NCI-H1092 (cell line): ENCODE data around the gene NTHL1.

Source experiments
- DNase-seq: peaks from one replicate; lab custom pipeline; 2025; lab: John Stamatoyannopoulos, UW

Gene NTHL1

DNA sequence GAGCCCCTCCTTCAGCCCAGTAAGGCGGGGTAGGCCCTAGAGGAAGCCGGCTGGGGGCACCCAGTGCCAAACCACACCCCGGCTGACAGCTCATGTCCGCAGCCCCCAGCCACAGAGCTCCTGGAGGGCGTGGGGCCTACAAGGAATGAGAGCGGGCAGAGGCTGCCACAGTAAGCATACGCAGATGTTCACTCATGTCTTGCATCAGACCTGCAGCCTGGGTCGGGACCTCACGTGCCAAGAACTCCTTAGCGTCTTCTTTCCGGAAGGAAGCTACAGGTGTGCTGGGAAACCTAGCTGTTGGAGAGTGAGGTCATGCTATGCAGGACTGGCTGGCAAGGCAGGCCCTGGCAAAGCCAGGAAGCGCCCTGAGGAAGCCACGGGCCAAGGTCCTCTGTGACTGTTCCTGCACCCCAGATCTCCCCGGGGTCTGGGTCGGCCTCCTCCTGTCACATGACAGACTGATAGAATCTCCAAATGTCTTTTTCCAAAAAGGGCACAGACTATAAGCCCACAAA lies 39.6 kb downstream of the NTHL1 start:
- DNase-seq: no peak

DNA sequence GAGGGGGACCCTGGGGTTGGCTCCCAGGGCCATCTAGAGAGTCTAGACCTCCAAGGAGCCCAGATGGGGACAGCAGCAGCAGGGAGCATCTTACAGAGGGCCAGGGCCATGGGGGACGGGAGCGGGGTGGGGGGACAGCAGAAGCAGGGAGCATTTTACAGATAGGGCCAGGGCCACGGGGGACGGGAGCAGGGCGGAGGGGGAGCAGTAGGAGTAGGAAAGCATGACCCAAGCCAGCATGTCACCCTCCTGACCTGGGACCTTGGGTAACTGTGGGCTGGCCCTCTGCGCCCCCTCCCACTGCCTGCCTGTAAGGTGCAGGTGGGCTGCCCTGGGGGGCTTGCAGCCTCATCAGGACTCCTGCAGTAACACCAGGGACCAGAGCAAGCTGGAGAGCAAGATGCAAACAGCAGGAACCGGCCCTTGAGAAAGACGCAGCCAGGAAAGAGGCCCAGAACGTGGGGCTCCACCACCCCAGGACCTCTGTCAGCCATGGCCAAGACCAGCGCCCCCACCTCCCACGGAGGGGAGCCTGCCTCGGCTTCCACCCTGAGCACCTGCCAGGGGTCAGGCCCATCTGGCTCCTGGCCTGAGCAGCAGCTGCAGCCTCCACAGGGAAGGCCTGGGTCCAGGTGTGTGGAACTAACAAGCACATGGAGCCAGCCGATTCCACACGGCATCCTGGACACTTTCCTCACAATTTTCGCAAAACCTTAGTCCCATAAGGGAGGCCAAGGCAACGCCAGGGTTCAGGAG lies 40.4 kb downstream of the NTHL1 start:
- no peak for DNase-seq

DNA sequence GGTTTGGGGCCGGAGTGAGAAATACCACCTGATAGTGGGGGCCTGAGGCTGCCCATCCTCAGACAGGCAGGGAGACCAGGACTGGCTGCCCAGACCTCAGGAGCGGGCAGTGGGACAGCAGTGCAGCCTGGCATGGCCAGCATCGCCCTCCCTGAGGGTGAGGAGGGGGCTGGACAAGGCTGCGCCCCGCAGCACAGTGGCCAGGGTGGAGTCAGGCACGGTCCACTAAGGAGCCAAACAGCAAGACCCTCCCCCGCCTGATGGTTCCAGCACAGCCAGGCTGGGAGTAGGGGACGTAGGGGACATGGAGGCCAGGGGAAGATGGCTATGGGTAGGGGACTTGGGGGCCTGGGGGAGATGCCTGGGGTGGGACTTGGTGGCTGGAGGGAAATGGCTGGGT lies 41.3 kb downstream of the NTHL1 start:
- DNase-seq: no peak

DNA sequence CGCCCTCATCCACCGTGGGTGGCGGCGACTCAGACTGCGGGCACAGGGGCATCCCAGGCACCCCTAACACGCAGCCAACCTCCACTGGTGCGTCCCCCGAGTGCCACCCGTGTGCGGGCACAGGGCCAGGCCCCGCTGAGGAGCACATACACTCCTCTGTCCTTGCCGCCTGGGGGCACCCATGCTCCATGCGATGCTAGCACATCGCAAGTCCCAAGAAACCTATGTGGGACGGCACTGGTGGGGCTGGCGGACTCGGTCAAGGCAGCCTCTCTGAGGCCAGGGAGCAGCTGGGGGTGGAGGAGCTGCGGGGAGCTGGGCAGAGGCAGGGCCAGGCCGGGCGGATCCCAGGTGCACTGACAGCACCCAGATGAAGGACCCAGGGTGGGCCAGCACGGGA lies 42.0 kb downstream of the NTHL1 start:
- DNase-seq: peak; percentile 37

DNA sequence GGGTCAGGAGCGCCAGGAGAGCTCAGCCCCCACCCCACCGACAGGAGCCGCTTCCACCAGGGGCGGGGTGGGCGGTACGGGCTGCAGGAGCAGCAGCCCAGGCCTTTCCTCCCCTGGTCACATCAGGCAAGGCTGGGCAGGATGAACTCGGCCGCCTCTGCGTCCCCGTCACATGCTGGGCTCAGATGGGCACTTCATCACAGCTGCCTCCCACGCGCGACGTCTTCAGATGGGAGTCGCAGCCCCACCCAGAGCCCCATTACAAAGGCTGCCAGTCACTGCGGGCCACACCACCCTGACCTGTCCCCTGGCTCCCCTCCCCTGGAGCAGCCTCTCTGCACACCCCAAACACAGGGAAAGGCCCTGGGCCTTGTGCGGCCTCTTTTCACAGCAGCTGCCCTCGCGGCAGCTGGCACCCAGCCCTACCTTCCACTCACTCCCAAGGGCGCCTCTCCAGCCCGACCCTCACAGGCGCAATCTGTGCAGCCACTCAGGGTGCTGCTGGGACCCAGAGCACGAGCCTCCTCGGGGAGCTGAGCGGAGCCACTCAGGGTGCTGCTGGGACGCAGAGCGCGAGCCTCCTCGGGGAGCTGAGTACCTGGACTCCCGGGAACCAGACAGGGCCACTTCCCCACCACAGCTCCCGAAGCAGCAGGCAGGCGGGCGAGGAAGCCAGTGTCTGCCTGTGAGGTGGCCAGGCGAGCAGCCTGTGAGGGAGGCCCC lies 42.7 kb downstream of the NTHL1 start:
- peak; percentile 71 for DNase-seq

DNA sequence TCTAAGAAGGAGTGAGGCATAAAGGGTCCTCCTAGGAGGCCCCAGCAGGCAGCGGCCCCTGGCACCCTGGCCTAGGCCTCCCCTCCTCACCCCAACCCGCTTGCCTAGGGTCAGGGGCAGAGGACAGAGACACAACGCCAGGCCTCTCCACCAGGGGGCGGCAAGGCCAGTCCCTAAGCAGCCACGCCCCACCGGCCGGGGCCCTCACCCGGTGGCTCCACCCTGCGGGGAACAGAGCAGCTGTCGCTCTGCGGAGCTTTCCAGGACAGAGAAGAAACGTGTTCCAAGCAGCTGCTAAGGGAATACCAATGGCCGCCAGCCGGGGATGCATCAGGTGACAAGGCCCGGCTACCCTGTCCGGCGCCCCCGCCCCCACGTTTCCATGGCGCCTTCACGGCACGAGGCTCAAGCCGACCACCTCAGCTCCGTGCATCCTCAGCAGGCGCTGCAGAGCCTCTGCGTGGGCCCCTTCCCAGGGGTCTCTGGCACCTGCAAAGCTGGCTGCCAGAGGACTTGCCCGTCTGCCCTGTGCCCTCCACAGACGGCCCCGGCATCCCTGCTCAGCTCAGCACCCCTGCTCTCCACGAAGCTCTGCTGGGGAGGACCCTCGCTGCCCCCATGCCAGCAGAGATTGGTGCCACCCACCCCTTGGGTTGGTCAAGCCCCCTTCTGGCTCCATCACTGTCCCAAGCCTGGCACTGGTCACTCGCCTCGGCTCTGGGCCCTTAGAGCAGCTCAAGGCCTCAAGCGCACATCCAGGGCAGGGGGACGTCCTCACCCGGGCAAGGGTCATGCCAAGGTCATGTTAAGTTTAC lies 43.6 kb downstream of the NTHL1 start:
- peak; percentile 87 for DNase-seq

DNA sequence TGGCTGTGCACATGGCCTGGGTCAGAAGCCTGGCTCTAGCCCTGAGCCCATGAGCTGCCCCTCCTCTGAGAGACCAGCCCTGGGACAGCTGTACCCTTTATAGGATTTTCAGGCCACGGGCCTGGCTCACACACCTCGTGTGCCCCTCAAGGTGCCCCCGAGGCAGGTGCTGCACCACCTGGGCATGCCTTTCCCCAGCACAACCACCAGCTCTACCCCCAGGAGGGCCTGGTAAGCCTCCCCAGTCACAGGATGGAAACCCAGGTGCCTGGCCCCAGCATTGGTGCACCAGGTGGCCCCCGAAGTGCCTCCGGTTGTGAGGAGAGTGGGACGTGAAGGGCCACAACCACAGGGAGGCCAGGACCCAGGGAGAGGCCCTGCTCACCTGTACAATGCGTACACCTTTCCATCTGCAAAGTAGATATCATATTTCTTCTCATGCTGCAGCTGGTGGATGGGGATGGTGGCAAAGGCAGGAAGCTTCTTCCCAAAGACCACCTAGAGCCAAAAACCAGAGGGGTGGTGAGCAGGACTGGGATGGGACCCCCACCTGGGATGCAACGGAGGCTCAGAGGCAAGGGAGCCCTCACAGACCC lies 44.3 kb downstream of the NTHL1 start:
- DNase-seq: no peak

DNA sequence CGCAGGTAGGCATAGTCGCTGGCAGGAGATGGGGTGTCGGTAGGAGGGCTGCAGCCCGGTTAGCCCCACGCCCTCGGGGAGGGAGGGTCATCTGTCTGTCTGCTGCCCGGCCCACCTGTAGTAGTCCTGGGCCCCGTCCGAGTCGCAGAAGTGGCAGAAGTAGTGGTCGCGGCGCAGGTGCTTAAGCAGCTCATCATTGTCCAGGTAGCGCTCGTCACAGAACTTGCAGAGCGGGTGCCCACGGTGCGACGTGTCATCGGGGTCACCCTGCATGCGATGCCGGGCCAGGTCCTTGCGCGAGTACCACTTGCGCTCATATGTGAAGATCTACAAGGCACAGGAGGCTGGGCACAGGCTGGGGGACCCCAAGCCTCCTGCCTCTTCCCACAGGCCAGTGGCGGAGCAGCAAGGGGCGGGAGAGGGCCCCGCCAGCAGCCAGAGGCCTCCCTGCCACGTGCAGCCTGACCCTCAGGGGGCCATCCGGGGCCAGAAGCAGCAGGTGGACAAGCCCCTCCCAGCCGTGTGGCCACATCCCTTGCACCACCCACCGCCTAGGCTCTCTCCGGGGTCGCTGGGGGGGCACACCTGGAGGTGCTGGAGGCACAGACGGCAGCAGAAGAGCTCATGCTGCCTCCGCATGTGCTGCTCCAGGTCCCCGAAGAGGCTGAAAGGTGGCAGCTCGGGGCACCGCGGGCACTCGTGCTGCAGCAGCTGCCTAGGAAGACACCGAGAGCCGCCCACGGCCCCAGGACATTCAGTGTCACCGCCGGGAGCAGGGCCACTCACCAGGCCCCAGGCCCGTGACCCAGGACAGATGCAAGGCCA lies 45.0 kb downstream of the NTHL1 start:
- no peak for DNase-seq

DNA sequence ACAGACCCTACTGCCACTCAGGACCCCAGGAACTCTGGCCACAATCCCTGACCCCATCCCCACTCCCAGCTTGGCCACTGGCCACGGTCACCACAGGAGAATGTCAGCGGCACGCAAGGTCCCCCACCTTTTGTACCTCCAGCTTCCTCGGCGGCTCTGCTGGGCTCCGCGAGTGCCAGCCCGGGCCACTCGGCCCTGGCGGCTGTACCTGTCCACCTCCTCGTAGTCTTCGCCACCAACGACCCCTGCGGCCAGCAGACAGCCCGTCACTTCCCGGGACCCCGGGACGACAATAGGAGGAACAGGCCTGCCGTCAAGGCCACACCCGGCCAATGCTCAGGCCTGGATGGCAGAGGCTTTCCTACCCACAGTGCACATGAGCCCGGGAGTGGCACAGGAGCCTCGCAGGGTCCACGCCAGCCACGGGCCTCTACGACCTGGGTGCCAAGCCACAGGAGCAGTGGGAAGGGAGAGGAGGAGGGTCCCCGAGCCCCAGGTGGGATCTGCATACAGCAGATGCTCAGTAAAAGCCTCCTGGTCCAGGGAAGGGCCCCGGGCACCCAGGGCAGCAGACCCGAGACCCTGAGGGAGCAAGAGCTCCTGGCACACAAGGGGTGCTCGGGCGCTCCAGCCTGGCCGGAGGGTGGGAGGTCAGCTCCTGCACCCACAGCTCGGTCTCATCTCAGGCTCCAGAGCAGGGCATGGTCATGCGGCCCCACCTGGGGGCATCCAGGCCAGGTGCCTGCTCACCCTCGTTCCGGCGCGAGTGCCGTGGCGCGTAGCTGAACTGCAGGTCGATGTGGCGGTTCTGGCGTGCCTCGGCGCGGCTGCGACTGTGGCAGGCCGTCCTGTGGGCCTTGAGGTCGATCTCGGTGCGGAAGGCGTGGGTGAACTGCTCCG lies 45.9 kb downstream of the NTHL1 start:
- no peak for DNase-seq

DNA sequence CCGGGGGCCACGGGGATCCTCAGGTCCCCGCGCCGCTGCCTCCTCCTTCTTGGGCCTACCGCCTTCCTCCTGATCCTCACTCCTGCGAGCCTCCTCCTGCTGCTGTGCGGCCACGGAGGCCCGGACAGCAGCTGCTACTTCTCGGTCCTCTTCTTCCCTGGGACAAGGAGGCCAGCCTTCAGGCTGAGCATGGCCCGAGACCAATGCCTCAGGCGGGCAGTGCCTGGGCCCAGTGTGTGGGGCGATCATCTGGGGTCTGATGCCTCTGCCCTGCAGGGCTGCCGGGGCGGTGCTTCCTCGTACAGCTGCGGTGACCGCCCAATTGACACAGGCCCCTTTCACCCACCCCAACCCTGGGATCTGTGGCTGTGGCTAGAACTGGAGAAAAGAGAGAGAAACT lies 46.6 kb downstream of the NTHL1 start:
- no peak for DNase-seq

DNA sequence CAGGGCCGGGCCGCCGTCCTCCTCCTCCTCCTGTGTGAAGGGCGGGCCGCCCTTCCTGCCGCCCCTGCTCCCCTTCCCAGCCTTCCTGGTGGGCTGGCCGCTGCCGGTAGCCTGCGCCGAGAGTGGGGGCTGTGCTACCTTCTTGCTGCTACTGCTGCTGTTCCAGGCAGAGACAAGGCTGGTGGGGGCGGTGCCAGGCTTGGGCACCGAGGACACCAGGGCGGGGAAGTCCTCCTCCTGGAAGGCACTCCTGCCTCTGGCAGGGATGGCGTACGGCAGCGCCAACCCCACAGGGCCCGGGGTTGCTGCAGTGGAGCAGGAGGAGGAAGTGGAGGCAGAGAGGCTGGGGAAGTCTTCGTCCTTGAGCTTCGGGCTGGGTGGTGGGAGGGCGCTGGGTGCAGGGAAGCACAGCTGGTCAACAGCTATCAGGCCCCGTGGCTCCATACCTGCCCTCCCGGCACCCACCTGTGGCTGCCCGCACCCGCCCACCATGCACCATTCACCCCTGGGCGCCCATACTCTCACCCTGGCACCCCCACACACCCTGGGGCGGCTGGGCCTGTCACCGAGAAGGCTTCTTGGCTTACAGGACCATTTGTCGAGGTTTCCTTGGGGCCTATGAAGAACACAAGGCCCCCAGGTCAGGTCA lies 47.6 kb downstream of the NTHL1 start:
- no peak for DNase-seq

DNA sequence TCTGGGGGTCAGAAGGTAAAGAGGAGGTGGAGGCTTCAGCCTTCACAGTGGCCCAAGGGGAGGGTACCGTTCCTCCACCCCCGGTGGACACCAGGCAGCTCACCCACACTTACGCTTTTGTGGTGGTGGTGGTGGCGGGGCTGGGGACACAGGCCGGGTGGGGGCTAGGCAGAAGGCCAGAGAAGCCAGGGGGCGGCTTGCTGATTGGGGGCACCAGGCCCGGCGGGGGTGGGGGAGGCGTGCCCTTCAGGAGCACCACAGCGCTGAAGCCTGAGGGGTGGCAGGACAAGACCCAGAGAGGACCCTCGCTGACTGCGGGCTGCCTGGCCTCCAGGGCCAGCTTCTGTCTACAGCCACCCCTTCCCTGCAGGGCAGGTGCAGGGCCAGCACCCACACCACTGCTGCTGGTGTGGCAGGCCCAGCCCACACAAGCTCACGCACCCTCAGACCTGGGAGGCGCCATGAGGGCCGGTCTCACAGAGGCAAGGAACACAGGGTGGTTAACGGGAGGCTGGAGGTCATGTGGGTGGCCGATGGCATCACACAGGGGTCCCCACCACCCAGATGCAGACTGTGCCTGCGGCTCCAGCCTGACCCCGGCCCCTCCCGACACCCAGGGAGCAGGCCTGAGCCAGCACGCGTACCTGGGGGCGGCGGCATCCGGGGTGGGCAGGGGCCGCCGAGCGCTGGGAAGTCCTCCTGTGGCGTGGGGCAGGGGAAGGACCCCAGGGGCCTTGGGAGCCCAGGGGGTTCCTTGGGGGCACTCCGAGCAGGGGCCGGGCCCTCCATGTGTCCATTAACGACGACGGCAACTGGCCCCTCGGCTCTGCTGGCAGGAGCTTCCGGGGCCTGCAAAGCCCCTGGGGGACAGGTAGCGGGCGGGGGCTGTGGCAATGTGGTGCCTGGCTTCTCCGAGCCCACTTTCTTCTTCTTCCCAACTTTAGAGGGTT lies 48.5 kb downstream of the NTHL1 start:
- DNase-seq: no peak

DNA sequence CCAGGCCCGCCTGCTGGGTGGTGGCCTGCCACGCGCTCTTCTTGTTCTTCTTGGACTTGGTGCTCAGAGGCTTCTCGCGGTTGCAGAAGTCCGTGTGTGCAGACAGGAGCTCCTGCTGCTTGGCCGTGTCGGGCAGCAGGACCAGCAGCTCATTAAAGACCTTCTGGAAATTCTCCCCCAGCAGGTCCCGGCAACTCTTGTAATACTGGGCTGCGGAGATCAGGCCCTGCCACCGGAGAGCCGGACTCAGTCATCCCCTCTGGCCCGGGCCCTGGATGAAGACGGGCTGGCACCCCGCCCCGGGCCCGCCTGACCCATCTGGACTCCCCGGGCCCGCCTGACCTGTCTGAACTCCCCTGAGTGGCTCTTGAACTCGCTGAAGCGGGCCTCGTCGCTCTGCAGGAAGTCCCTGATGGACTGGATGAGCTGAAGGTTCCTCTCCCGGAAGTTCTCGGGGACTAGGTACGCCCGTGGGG lies 49.2 kb downstream of the NTHL1 start:
- no peak for DNase-seq

DNA sequence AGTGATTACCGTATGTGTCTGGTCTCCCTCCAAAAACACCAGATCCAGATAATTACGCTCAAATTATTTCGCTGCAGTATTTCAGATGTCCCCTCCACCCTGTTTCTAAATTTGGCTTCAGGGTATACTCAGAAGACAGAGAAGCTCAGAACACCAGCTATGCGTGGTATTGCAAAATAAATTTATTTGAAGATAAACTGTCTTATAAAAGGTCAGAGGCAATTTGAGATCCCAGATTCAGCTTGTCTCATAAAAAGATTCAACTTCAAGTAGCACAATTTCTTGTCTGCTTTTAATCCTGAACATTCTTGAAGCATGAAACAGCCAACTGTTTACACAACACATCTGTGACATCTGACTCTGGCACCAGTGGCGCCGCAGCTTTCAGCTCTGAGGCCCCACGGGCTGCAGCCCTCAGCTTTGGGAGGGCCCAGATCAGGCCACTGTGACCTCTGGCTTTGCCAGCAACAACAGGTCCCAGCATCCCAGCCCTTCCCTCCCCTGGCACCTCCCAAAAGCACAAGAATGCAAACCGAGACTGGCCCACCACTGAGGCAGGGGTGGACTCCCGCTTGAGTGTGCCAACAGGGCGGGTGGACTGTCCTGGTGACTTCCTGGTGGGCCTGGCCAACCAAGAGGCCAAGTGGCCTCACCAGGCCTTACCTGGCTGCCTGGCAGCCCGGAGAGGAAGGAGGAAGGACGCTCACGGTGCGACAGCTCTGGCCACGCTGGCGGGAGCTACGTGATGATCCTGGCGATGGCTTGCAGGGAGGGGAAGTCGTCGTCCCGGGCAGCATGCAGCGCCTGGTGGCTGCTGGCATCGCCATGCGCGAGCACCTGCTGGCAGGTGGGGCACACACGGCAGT lies 49.9 kb downstream of the NTHL1 start:
- DNase-seq: no peak

DNA sequence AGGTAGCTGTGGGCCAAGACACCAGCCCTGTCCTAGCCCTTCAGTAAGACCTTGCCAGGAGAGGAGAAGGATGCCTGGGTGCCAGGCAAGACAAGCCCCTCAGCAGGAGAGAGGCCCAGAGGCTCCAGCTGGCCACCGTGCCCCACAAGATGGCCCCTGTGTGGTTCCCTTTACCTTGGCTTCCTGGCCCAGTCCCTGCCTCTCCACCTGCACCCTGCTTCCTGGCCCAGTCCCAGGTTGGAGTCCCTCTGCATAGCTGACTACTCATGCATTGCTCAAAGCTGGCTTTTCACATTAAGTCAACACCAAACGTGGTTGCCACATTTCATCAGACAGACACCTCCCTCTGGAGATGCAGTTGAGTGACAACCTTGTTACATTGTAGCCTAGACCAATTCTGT lies 53.9 kb downstream of the NTHL1 start:
- DNase-seq: no peak

DNA sequence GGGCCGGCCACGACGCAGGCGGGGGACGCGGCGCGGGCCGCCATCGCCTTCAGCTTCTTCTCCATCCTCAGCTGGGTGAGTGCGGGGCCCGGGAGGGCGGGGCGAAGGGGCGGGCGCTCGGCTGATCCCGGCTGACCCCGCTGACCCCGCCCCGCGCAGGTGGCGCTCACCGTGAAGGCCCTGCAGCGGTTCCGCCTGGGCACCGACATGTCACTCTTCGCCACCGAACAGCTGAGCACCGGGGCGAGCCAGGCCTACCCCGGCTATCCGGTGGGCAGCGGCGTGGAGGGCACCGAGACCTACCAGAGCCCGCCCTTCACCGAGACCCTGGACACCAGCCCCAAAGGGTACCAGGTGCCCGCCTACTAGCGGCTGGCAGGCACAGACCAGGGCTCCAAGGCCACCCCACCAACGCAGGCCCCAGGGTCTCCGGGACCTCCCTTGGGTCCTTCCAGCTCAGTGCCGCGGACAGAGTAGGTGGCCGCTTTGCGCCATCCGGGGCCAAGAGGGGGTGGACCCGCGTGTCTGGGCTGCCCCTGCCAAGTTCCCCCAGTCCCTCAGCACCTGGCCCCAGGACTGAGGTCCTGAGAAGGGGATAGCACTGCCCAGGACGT lies 54.8 kb downstream of the NTHL1 start:
- no peak for DNase-seq
